Measurements from ENCODE around the gene VWF.
"Not testable (repeated sequence)": the region's sequence is repeated elsewhere in the genome, so short reads cannot be mapped to it uniquely, and the experiment has no call there.

DNA sequence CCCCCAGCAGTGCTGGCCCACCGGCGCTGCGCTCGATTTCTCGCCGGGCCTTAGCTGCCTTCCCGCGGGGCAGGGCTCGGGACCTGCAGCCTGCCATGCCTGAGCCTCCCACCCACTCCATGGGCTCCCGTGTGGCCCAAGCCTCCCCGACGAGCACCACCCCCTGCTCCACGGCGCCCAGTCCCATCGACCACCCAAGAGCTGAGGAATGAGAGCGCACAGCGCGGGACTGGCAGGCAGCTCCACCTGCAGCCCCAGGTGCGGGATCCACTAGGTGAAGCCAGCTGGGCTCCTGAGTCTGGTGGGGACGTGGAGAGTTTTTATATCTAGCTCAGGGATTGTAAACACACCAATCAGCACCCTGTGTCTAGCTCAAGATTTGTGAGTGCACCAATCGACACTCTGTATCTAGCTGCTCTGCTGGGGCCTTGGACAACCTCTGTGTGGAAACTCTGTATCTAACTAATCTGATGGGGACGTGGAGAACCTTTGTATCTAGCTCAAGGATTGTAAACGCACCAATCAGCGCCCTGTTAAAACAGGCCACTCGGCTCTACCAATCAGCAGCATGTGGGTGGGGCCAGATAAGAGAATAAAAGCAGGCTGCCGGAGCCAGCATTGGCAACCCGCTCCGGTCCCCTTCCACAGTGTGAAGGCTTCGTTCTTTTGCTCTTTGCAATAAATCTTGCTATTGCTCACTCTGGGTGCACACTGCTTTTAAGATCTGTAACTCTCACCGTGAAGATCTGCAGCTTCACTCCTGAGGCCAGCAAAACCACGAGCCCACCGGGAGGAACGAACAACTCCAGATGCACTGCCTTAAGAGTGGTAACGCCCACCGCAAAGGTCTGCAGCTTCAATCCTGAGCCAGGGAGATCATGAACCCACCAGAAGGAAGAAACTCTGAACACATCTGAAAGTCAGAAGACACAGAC, 18.2 kb upstream of the VWF start:
- TF ChIP-seq, protein P1, sequence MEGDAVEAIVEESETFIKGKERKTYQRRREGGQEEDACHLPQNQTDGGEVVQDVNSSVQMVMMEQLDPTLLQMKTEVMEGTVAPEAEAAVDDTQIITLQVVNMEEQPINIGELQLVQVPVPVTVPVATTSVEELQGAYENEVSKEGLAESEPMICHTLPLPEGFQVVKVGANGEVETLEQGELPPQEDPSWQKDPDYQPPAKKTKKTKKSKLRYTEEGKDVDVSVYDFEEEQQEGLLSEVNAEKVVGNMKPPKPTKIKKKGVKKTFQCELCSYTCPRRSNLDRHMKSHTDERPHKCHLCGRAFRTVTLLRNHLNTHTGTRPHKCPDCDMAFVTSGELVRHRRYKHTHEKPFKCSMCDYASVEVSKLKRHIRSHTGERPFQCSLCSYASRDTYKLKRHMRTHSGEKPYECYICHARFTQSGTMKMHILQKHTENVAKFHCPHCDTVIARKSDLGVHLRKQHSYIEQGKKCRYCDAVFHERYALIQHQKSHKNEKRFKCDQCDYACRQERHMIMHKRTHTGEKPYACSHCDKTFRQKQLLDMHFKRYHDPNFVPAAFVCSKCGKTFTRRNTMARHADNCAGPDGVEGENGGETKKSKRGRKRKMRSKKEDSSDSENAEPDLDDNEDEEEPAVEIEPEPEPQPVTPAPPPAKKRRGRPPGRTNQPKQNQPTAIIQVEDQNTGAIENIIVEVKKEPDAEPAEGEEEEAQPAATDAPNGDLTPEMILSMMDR (IDR thresholded peaks at IDR 0.05): not testable (repeated sequence)
- TF ChIP-seq POLR2A (IDR thresholded peaks at IDR 0.05): not testable (repeated sequence)
